H9 (cell line): ENCODE data around the gene LHFPL2. TPM values are rescaled to one million over a fixed set of nuclear protein-coding genes. Genes with fewer than 3 reads are reported as not detected.

Experiments used
- DNase-seq: peaks from one replicate; pipeline ENCODE4 v3.0.0-alpha.2; 2017
- H2AFZ ChIP-seq: one replicate; pipeline ENCODE4 v1.6.1; 2013; ENCODE audit warnings: mild to moderate bottlenecking, low read length, control low read depth, moderate library complexity
- H2AK5ac ChIP-seq: 2 replicates; pipeline ENCODE4 v1.6.1; 2013; ENCODE audit warnings: low read length, control low read depth, mixed read lengths; ENCODE audit not compliant: insufficient read length
- H2BK120ac ChIP-seq: one replicate; pipeline ENCODE4 v1.6.1; 2013; ENCODE audit warnings: low read depth, mild to moderate bottlenecking, low read length, control low read depth, inconsistent platforms; ENCODE audit not compliant: poor library complexity, severe bottlenecking
- H2BK12ac ChIP-seq: 2 replicates; pipeline ENCODE4 v1.6.1; 2013; ENCODE audit warnings: low read length, control low read depth, mixed read lengths, low read depth; ENCODE audit not compliant: insufficient read length
- H2BK15ac ChIP-seq: 2 replicates; pipeline ENCODE4 v1.6.1; 2013; ENCODE audit warnings: low read depth, low read length, control low read depth
- H2BK20ac ChIP-seq: one replicate; pipeline ENCODE4 v1.6.1; 2013; ENCODE audit warnings: low read depth, mild to moderate bottlenecking, low read length, control low read depth, inconsistent platforms; ENCODE audit not compliant: poor library complexity, severe bottlenecking
- H2BK5ac ChIP-seq: 2 replicates; pipeline ENCODE4 v1.6.1; 2013; ENCODE audit warnings: low read length, control low read depth, mixed read lengths; ENCODE audit not compliant: insufficient read length
- H3K14ac ChIP-seq: 2 replicates; pipeline ENCODE4 v1.6.1; 2013; ENCODE audit warnings: low read length, control low read depth; ENCODE audit not compliant: insufficient read depth
- H3K18ac ChIP-seq: 2 replicates; pipeline ENCODE4 v1.6.1; 2013; ENCODE audit warnings: low read depth, mild to moderate bottlenecking, mixed read lengths, low read length, control low read depth; ENCODE audit not compliant: insufficient read length
- H3K23ac ChIP-seq: 2 replicates; pipeline ENCODE4 v1.6.1; 2013; ENCODE audit warnings: low read length, control low read depth, mixed read lengths, low read depth; ENCODE audit not compliant: insufficient read length
- H3K23me2 ChIP-seq: 2 replicates; pipeline ENCODE4 v1.6.1; 2013; ENCODE audit warnings: low read depth, mild to moderate bottlenecking, mixed read lengths, low read length, control low read depth; ENCODE audit not compliant: insufficient read length, poor library complexity, severe bottlenecking
- H3K27ac ChIP-seq: 2 replicates; pipeline ENCODE4 v1.5.1; 2013; ENCODE audit warnings: low read length, control low read depth, mixed read lengths, low read depth; ENCODE audit not compliant: insufficient read length
- H3K27me3 ChIP-seq: 2 replicates; pipeline ENCODE4 v1.6.1; 2013; ENCODE audit warnings: low read length, control low read depth, inconsistent platforms; ENCODE audit not compliant: insufficient read depth
- H3K4ac ChIP-seq: 2 replicates; pipeline ENCODE4 v1.6.1; 2013; ENCODE audit warnings: low read depth, mild to moderate bottlenecking, control low read depth, inconsistent platforms, low read length, moderate library complexity
- H3K4me1 ChIP-seq: 2 replicates; pipeline ENCODE4 v1.6.1; 2013; ENCODE audit warnings: low read length, control low read depth, inconsistent platforms; ENCODE audit not compliant: insufficient read depth
- H3K4me2 ChIP-seq: 2 replicates; pipeline ENCODE4 v1.6.1; 2013; ENCODE audit warnings: low read length, control low read depth, mixed read lengths; ENCODE audit not compliant: insufficient read length, insufficient read depth
- H3K56ac ChIP-seq: 2 replicates; pipeline ENCODE4 v1.6.1; 2013; ENCODE audit warnings: low read depth, mild to moderate bottlenecking, mixed read lengths, low read length, control low read depth; ENCODE audit not compliant: insufficient read length
- H3K79me1 ChIP-seq: 2 replicates; pipeline ENCODE4 v1.6.1; 2013; ENCODE audit warnings: low read depth, mild to moderate bottlenecking, moderate library complexity, low read length, control low read depth, inconsistent platforms; ENCODE audit not compliant: insufficient read depth, poor library complexity, severe bottlenecking
- H3K79me2 ChIP-seq: 2 replicates; pipeline ENCODE4 v1.6.1; 2013; ENCODE audit warnings: low read length, control low read depth, inconsistent platforms; ENCODE audit not compliant: insufficient read depth
- H3K9ac ChIP-seq: 2 replicates; pipeline ENCODE4 v1.6.1; 2013; ENCODE audit warnings: low read length, control low read depth, mixed read lengths; ENCODE audit not compliant: insufficient read length; ENCODE audit errors: extremely low read depth
- H3K9me3 ChIP-seq: one replicate; pipeline ENCODE4 v1.6.1; 2013; ENCODE audit warnings: low read depth, low read length, inconsistent platforms; ENCODE audit not compliant: control insufficient read depth
- H3T11ph ChIP-seq: one replicate; pipeline ENCODE4 v1.6.1; 2013; ENCODE audit warnings: mild to moderate bottlenecking, low read length, control low read depth, inconsistent platforms
- H4K20me1 ChIP-seq: one replicate; pipeline ENCODE4 v1.6.1; 2013; ENCODE audit not compliant: control insufficient read depth, insufficient read length, insufficient read depth
- H4K5ac ChIP-seq: 2 replicates; pipeline ENCODE4 v1.6.1; 2013; ENCODE audit warnings: low read depth, mild to moderate bottlenecking, mixed read lengths, low read length, control low read depth; ENCODE audit not compliant: insufficient read length
- H4K8ac ChIP-seq: replicated peaks from 2 replicates; pipeline ENCODE4 v1.6.1; 2013; ENCODE audit warnings: low read length, control low read depth, mixed read lengths, low read depth; ENCODE audit not compliant: insufficient read length
- H4K91ac ChIP-seq: 2 replicates; pipeline ENCODE4 v1.6.1; 2013; ENCODE audit warnings: low read depth, mild to moderate bottlenecking, moderate library complexity, mixed read lengths, low read length, control low read depth; ENCODE audit not compliant: insufficient read length
- H3K27ac Mint-ChIP-seq, 3 experiments: 2 replicates in 2 of 3; 3 replicates in 1 of 3; pipeline ENCODE4 v1.8.0; 2020 to 2021; ENCODE audit warnings: mixed read lengths in 3 of 3, mild to moderate bottlenecking in 1 of 3, moderate library complexity in 1 of 3
- H3K27me3 Mint-ChIP-seq: 2 replicates; pipeline ENCODE4 v1.8.0; 2021; ENCODE audit warnings: low read depth, mild to moderate bottlenecking, moderate library complexity, mixed read lengths
- H3K36me3 Mint-ChIP-seq, 3 experiments: 2 replicates in 2 of 3; 3 replicates in 1 of 3; pipeline ENCODE4 v1.8.0; 2020 to 2021; ENCODE audit warnings: low read depth in 3 of 3, mixed read lengths in 3 of 3; ENCODE audit not compliant: insufficient read depth in 1 of 3
- H3K4me1 Mint-ChIP-seq, 2 experiments: 2 replicates each; pipeline ENCODE4 v1.8.0; 2020; ENCODE audit warnings: mixed read lengths in 2 of 2
- H3K4me3 Mint-ChIP-seq, 2 experiments: 2 replicates in 1 of 2; 3 replicates in 1 of 2; pipeline ENCODE4 v1.8.0; 2020 to 2021; ENCODE audit warnings: mild to moderate bottlenecking in 2 of 2, mixed read lengths in 2 of 2, moderate library complexity in 1 of 2
- H3K9me3 Mint-ChIP-seq, 2 experiments: 2 replicates in 1 of 2; 3 replicates in 1 of 2; pipeline ENCODE4 v1.8.0; 2020; ENCODE audit warnings: mild to moderate bottlenecking in 2 of 2, mixed read lengths in 2 of 2, moderate library complexity in 1 of 2
- CTCF ChIP-seq: fragments of 200-600 bp; sonication (generic); conservative IDR thresholded peaks from 3 replicates; pipeline ENCODE4 v1.8.0; 2021; ENCODE audit warnings: antibody characterized with exemption, mild to moderate bottlenecking
- WGBS: extraction: QIAGEN DNeasy Blood & Tissue Kit; methylation state at CpG from one replicate; pipeline ENCODE4 v1.1.7; 2013; ENCODE audit warnings: missing lambda C conversion rate, low lambda C conversion rate, mixed read lengths; ENCODE audit not compliant: insufficient read length; ENCODE audit errors: extremely low coverage; 5-methylcytosine and 5-hydroxymethylcytosine counted together
- total RNA-seq: library from RNA; stranded (reverse); gene quantifications from 2 replicates; pipeline ENCODE4 v1.2.1, GENCODE V29; 2021

LHFPL2 gene
- total RNA-seq, 1 experiment from 2014 or later = 26.3 TPM

DNA sequence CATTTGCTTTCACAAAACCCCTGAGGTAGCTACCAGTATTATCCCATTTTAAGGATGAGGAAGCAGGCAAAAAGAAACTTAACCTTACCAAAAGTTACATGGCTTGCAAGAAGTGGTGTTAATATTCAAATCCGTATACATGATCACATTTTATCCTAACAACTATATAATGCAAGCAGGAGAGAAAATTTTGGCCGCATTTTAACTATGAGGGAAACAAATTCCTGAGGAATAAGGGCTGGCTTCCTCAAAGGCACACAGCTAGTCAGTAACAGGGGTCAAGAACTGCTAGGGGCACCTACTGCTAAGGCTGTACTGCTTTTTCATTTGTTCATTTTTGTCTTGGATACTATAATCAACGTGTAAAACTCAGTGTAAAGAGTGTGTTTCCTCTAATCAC is 81.0 kb downstream of the LHFPL2 start:
- Histone ChIP-seq H2AFZ (no peak overlapping the region), H3K23ac (no peak overlapping the region), H3K79me1 (peaks cover 4% of the 10 kb centered on the region), H3K14ac (no peak overlapping the region), H3K18ac (no peak overlapping the region), H2BK5ac (no peak overlapping the region), H2BK12ac (no peak overlapping the region), H3K9me3 (no peaks in the 10 kb centered on the region), H4K8ac (no peak overlapping the region), H4K91ac (no peak overlapping the region), H4K5ac (no peak overlapping the region), H3K27ac (no peak overlapping the region), H3K79me2 (peaks cover 5% of the 10 kb centered on the region; the same call in 1 of the 2 replicates), H2BK20ac (no peak overlapping the region), H2AK5ac (no peak overlapping the region), H2BK120ac (no peak overlapping the region), H3K4me1 (peaks cover 7% of the 10 kb centered on the region), H3K4me2 (no peak overlapping the region), H3K27me3 (no peaks in the 10 kb centered on the region), H2BK15ac (no peak overlapping the region), H3K9ac (no peak overlapping the region), H3K56ac (no peak overlapping the region), H3K4ac (no peak overlapping the region), H3T11ph (no peak overlapping the region), H4K20me1 (no peaks in the 10 kb centered on the region), H3K23me2 (no peaks in the 10 kb centered on the region)
- no peak for TF ChIP-seq CTCF
- Mint-ChIP-seq H3K4me1 (peaks cover 27 to 30% of the 10 kb centered on the region in 2 experiments), H3K4me3 (no peak overlapping the region), H3K27ac (no peak overlapping the region), H3K36me3 (peaks cover 0 to 14% (median 2%) of the 10 kb centered on the region in 3 experiments; a peak in 4 of 7 replicates), H3K27me3 (no peaks in the 10 kb centered on the region), H3K9me3 (no peaks in the 10 kb centered on the region)
- WGBS = no CpG with 5 or more reads among the region's 3 CpGs
- no peak for DNase-seq
